ENCODE results near the gene PPT2. TPM values are rescaled to one million over a fixed set of nuclear protein-coding genes. Genes with fewer than 3 reads are reported as not detected.

Gene PPT2
- total RNA-seq, 4 donors from 2014 or later: 13.0 to 26.1 (median 24.1) TPM

DNA sequence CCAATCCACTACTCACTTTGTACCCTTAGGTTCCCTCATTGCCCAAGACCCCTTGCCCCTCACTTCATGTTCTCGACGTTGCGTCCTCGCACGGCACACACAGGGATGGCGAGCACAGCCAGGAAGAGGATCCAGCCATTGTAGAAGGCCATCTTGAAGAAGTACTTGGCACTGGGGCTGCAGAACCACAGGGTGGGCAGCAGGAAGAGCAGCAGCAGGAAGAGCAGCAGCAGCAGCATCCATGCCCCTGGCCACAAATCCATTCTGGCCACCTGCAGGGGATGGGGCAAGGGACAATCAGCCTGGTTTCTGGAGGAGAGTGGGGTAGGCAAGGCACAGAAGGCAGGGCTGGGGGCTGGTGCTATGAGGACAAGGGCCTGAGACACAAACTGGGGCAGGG lies 17.3 kb downstream of the PPT2 start:
- peaks cover 8% of the 10 kb centered on the region in 2 donors for H3K4me1 ChIP-seq
- TF ChIP-seq POLR2A (IDR thresholded peaks at IDR 0.05): no peak
- TF ChIP-seq, protein P1, sequence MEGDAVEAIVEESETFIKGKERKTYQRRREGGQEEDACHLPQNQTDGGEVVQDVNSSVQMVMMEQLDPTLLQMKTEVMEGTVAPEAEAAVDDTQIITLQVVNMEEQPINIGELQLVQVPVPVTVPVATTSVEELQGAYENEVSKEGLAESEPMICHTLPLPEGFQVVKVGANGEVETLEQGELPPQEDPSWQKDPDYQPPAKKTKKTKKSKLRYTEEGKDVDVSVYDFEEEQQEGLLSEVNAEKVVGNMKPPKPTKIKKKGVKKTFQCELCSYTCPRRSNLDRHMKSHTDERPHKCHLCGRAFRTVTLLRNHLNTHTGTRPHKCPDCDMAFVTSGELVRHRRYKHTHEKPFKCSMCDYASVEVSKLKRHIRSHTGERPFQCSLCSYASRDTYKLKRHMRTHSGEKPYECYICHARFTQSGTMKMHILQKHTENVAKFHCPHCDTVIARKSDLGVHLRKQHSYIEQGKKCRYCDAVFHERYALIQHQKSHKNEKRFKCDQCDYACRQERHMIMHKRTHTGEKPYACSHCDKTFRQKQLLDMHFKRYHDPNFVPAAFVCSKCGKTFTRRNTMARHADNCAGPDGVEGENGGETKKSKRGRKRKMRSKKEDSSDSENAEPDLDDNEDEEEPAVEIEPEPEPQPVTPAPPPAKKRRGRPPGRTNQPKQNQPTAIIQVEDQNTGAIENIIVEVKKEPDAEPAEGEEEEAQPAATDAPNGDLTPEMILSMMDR (IDR thresholded peaks at IDR 0.05): no peak
- H3K4me3 ChIP-seq (replicated peaks in 1 of 3): no peak overlapping the region
- 94 to 96% methylated on average over 6 of the region's 6 CpGs for WGBS, 2 donors
- H3K36me3 ChIP-seq: peaks cover 8 to 32% of the 10 kb centered on the region in 2 donors
- intact Hi-C loops (cut with DNase I): no loop called here
- no peaks in the 10 kb centered on the region for H3K9me3 ChIP-seq
- no peak for DNase-seq
- H3K27me3 ChIP-seq: no peaks in the 10 kb centered on the region
- no peak overlapping the region for H3K27ac ChIP-seq

DNA sequence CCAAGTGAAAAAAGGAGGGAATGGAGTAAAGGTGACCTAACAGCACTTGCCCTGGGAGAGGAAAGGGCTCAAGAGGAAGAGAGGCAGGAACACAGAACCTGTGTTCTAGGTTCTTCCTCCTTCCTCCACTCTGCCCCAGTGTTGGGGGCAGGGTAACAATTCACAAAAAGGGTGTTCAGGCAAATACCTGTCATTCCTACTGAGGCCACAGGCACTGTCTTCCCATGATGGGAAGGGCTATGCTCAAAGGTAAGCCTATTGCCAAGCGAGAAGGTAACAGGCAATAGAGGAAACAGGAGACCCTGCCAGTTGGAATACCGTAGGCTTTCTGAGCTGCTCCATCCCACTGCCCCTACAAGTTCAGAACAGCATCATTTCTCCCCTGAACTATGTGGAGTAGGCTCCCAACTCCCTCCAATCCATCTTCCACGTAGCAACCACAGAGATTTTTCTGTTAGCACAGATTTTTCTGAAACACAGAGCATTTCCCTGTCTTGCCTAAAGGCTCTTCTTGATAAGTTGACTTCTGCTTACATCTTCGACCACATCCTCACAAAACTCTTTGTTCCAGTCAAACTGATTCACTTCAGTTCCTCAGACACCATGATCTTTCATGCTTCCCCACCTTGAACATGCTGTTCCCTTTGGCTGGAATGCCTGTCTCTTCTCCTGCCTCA lies 19.2 kb downstream of the PPT2 start:
- peaks cover 12 to 19% of the 10 kb centered on the region in 2 donors for H3K4me1 ChIP-seq
- intact Hi-C loops (cut with DNase I): no loop called here
- H3K9me3 ChIP-seq: no peaks in the 10 kb centered on the region
- DNase-seq: no peak
- TF ChIP-seq, protein P1 (IDR thresholded peaks at IDR 0.05): no peak
- no peak for TF ChIP-seq POLR2A (IDR thresholded peaks at IDR 0.05)
- no peak overlapping the region for H3K4me3 ChIP-seq (replicated peaks in 1 of 3)
- 72 to 82% methylated on average over 4 of the region's 4 CpGs for WGBS, 2 donors
- H3K27me3 ChIP-seq: no peaks in the 10 kb centered on the region
- no peak overlapping the region for H3K27ac ChIP-seq
- H3K36me3 ChIP-seq: peaks cover 0 to 16% of the 10 kb centered on the region in 2 donors

DNA sequence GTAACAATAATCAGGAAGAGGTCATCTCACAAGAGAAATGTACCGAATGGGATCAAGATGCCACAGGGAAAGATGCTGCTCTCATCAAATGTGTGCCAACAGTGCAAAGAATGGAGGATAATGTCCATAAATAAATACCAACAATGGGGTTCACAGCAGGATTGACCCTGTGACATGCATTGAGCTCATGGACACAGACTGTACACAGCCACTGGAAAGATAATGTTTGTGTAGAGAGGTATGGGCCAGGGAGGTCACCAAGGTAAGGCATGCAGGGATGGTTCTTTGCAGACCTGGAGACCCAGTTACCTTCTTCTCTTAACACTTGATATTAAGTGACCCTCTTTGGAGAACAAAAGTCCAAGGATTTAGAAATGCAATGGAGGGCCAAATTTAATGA lies 20.5 kb downstream of the PPT2 start:
- WGBS, 2 donors: 88 to 92% methylated on average over 1 of the region's 1 CpG

DNA sequence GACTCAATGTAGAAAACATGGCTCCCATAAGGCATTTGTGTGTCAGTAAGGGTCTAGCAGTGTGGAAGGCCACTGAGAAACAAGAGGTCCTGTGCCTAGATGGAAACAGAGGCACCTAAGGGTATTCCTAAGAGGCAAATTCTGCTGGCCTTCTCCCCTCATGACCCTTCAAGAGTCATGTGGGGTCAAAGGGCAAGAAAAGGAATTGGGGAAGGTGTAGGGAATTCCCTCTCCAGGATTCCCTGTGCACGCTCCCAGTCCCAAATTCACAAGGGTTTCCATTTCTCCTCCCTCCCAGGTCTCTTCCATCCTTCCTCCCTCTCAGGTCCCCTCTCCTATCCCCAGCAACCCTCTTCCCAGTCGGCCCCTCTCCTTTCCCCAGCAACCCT lies 21.4 kb downstream of the PPT2 start:
- intact Hi-C loops (cut with DNase I): no loop called here
- H3K27ac ChIP-seq: peak overlapping the region in 2 of 3 donors; percentile 94
- TF ChIP-seq, protein P1 (IDR thresholded peaks at IDR 0.05): no peak
- no peak for TF ChIP-seq POLR2A (IDR thresholded peaks at IDR 0.05)
- H3K9me3 ChIP-seq: no peaks in the 10 kb centered on the region
- DNase-seq: no peak
- peak overlapping the region; percentile 72 to 98 (median 96) for H3K4me3 ChIP-seq (replicated peaks in 1 of 3)
- 11 to 16% methylated on average over 2 of the region's 2 CpGs for WGBS, 2 donors
- no peaks in the 10 kb centered on the region for H3K27me3 ChIP-seq
- H3K4me1 ChIP-seq: peaks cover 25 to 35% of the 10 kb centered on the region in 2 donors
- peaks cover 0 to 4% of the 10 kb centered on the region in 2 donors for H3K36me3 ChIP-seq

More for the DNA sequence above, 20.5 kb downstream of the PPT2 start:
- no peak for DNase-seq
- no peaks in the 10 kb centered on the region for H3K27me3 ChIP-seq
- H3K4me1 ChIP-seq: peaks cover 19 to 26% of the 10 kb centered on the region in 2 donors
- H3K27ac ChIP-seq: no peak overlapping the region
- H3K36me3 ChIP-seq: peaks cover 0 to 11% of the 10 kb centered on the region in 2 donors
- no peak overlapping the region for H3K4me3 ChIP-seq (replicated peaks in 1 of 3)
- no peak for TF ChIP-seq POLR2A (IDR thresholded peaks at IDR 0.05)
- no peaks in the 10 kb centered on the region for H3K9me3 ChIP-seq
- intact Hi-C loops (cut with DNase I): no loop called here

DNA sequence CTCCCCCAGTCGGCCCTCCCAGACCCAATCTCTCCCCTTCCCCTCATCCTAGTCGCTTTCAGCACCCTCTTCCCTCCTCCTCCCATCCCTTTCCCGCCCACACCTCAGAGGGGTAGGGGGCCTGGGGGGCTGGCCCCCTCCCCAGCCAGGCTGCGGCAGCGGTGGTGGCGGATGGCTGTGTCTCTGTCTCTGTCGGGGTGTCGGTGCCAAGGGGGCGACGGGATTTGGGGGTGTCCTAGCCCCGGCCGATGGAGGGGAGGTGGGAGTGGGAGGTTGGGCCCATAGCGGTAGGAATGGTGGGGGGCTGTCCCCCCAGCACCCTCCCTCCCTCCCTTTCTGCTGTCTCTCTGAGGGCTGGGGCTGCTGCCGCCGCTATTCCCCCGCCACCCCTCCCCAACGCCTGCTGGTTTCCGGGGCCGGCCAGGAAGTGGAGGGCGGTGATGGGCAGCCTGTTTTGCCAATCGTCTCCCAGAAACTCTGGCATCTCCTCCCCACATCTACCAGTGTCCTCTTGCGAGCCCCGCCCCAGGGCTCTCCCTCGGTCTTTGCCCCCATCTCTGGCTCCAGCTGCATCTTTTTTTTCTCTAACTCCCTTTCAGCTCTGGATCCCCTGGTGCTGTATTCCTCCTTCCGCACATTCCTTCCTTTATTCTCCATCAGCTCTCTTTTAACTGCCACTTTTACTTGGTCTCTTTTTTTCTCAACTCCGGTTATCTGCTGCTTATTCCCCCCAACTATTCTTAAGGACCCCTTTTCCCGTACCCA lies 22.0 kb downstream of the PPT2 start, which contains the start of gene AGPAT1:
Gene AGPAT1, minus strand, starts transcription at position 374 of the 765 bp plus-strand sequence. CDS start 4,588 bp downstream, outside the sequence.
- H3K4me3 ChIP-seq (replicated peaks in 1 of 3): peak within 1 kb of the TSS; percentile 72 to 98 (median 96)
- DNase-seq: peak; percentile 96
- H3K27me3 ChIP-seq: no peaks in the 10 kb centered on the region
- WGBS, 2 donors: 0% methylated on average over 19 to 22 of the region's 27 CpGs
- peak in 1 of 2 donors; percentile 80 for TF ChIP-seq POLR2A (IDR thresholded peaks at IDR 0.05)
- TF ChIP-seq, protein P1 (IDR thresholded peaks at IDR 0.05): no peak
- peak within 1 kb of the TSS; percentile 94 to 96 (median 94) for H3K27ac ChIP-seq
- H3K36me3 ChIP-seq: peaks cover 0 to 1% of the 10 kb centered on the region in 2 donors
- no peaks in the 10 kb centered on the region for H3K9me3 ChIP-seq
- intact Hi-C loops (cut with DNase I): no loop called here
- H3K4me1 ChIP-seq: peaks cover 25 to 35% of the 10 kb centered on the region in 2 donors

Measured in thyroid gland (tissue), 4 donors.